Neural progenitor cell (in vitro differentiated cells): ENCODE data around the gene WDR76. TPM values are rescaled to one million over a fixed set of nuclear protein-coding genes. Genes with fewer than 3 reads are reported as not detected.

Source experiments
- DNase-seq: peaks from one replicate; pipeline ENCODE4 v3.0.0-alpha.2; 2016; ENCODE audit warnings: low spot score
- H2AFZ ChIP-seq: fragments of 200-600 bp; sonication (generic); replicated peaks from 2 replicates; pipeline ENCODE4 v1.6.1; 2016; ENCODE audit warnings: antibody characterized with exemption
- H3F3A ChIP-seq: fragments of 200-600 bp; sonication (generic); 2 replicates; pipeline ENCODE4 v1.6.1; 2016; ENCODE audit warnings: antibody characterized with exemption, low read depth
- H3K27ac ChIP-seq: fragments of 200-600 bp; sonication (generic); 2 replicates; pipeline ENCODE4 v1.5.1; 2016; ENCODE audit warnings: mild to moderate bottlenecking
- H3K27me3 ChIP-seq: fragments of 200-600 bp; sonication (generic); 2 replicates; pipeline ENCODE4 v1.6.1; 2016; ENCODE audit warnings: mild to moderate bottlenecking, moderate library complexity
- H3K36me3 ChIP-seq: fragments of 200-600 bp; sonication (generic); 2 replicates; pipeline ENCODE4 v1.5.1; 2016
- H3K4me1 ChIP-seq: fragments of 200-600 bp; sonication (generic); 2 replicates; pipeline ENCODE4 v1.6.1; 2016; ENCODE audit warnings: mixed run types
- H3K4me2 ChIP-seq: fragments of 200-600 bp; sonication (generic); 2 replicates; pipeline ENCODE4 v1.6.1; 2016
- H3K4me3 ChIP-seq: fragments of 200-600 bp; sonication (generic); 2 replicates; pipeline ENCODE4 v1.5.1; 2016
- H3K79me2 ChIP-seq: fragments of 200-600 bp; sonication (generic); 2 replicates; pipeline ENCODE4 v1.6.1; 2016; ENCODE audit warnings: low read depth
- H3K9ac ChIP-seq: fragments of 200-600 bp; sonication (generic); 2 replicates; pipeline ENCODE4 v1.6.1; 2016
- H3K9me3 ChIP-seq: fragments of 200-600 bp; sonication (generic); 2 replicates; pipeline ENCODE4 v1.5.1; 2016; ENCODE audit warnings: low read depth
- H4K20me1 ChIP-seq: fragments of 200-600 bp; sonication (generic); 2 replicates; pipeline ENCODE4 v1.6.1; 2016; ENCODE audit warnings: low read depth
- H3K27ac Mint-ChIP-seq: 3 replicates; pipeline ENCODE4 v1.8.0; 2021; ENCODE audit warnings: mixed read lengths
- H3K27me3 Mint-ChIP-seq: 2 replicates; pipeline ENCODE4 v1.8.0; 2022; ENCODE audit warnings: low read depth, mild to moderate bottlenecking, inconsistent platforms, moderate library complexity, mixed read lengths; ENCODE audit not compliant: insufficient read depth
- H3K36me3 Mint-ChIP-seq: 3 replicates; pipeline ENCODE4 v1.8.0; 2021; ENCODE audit warnings: mixed read lengths
- H3K4me1 Mint-ChIP-seq: 3 replicates; pipeline ENCODE4 v1.8.0; 2021; ENCODE audit warnings: mixed read lengths
- H3K4me3 Mint-ChIP-seq: 3 replicates; pipeline ENCODE4 v1.8.0; 2021; ENCODE audit warnings: mild to moderate bottlenecking, moderate library complexity, mixed read lengths
- H3K9me3 Mint-ChIP-seq: 3 replicates; pipeline ENCODE4 v1.8.0; 2020; ENCODE audit warnings: mixed read lengths
- CTCF ChIP-seq: fragments of 200-600 bp; sonication (generic); IDR thresholded peaks from 2 replicates; pipeline ENCODE4 v1.5.1; 2017; ENCODE audit warnings: antibody characterized with exemption, mild to moderate bottlenecking
- EZH2 ChIP-seq: fragments of 200-600 bp; sonication (generic); IDR thresholded peaks from 2 replicates; pipeline ENCODE4 v1.6.1; 2017; ENCODE audit warnings: antibody characterized with exemption, mild to moderate bottlenecking, moderate library complexity
- EZH2phosphoT487 ChIP-seq: fragments of 200-600 bp; sonication (generic); IDR thresholded peaks from 2 replicates; pipeline ENCODE4 v1.6.1; 2017; ENCODE audit warnings: antibody characterized with exemption
- total RNA-seq: library from RNA; depleted of rRNA; stranded (reverse); fragments of >200 nt; gene quantifications from 2 replicates; pipeline ENCODE4 v1.2.3, GENCODE V29; 2015; ENCODE audit warnings: low replicate concordance

The WDR76 gene
- total RNA-seq, 1 donor from 2014 or later: 32.6 TPM

GRCh38 chr15:43881944-43882343, 55.1 kb downstream of the WDR76 start:
- Mint-ChIP-seq H3K36me3 (peaks cover 17% of the 10 kb centered on the region), H3K9me3 (no peaks in the 10 kb centered on the region), H3K4me1 (peaks cover 13% of the 10 kb centered on the region), H3K4me3 (no peak overlapping the region), H3K27ac (no peak overlapping the region), H3K27me3 (peaks cover 9% of the 10 kb centered on the region)
- no peaks in the 10 kb centered on the region for H3K9me3 ChIP-seq
- peaks cover 13% of the 10 kb centered on the region for H3K4me1 ChIP-seq
- H3K36me3 ChIP-seq: no peaks in the 10 kb centered on the region
- peak; percentile 43 for DNase-seq
- H3F3A ChIP-seq: peaks cover 14% of the 10 kb centered on the region
- H3K79me2 ChIP-seq: no peaks in the 10 kb centered on the region
- H3K4me3 ChIP-seq: no peak overlapping the region
- H2AFZ ChIP-seq: no peak overlapping the region
- no peaks in the 10 kb centered on the region for H4K20me1 ChIP-seq
- no peak overlapping the region for H3K4me2 ChIP-seq
- H3K9ac ChIP-seq: no peak overlapping the region
- no peak for TF ChIP-seq EZH2
- peak; percentile 73 for TF ChIP-seq CTCF
- no peak overlapping the region for H3K27ac ChIP-seq
- no peaks in the 10 kb centered on the region for H3K27me3 ChIP-seq

GRCh38 chr15:43883571-43883970, 56.8 kb downstream of the WDR76 start:
- Histone ChIP-seq H3K4me2 (no peak overlapping the region), H3K9ac (no peak overlapping the region), H3K79me2 (no peaks in the 10 kb centered on the region), H3K9me3 (no peaks in the 10 kb centered on the region), H4K20me1 (no peaks in the 10 kb centered on the region), H3K4me3 (no peak overlapping the region), H3K36me3 (no peaks in the 10 kb centered on the region), H3K27me3 (no peaks in the 10 kb centered on the region), H3F3A (peaks cover 14% of the 10 kb centered on the region), H2AFZ (no peak overlapping the region), H3K27ac (no peak overlapping the region), H3K4me1 (peaks cover 13% of the 10 kb centered on the region)
- Mint-ChIP-seq H3K36me3 (peaks cover 14% of the 10 kb centered on the region), H3K4me1 (peaks cover 13% of the 10 kb centered on the region), H3K9me3 (no peaks in the 10 kb centered on the region), H3K27me3 (peaks cover 9% of the 10 kb centered on the region), H3K4me3 (no peak overlapping the region), H3K27ac (no peak overlapping the region)
- no peak for DNase-seq
- TF ChIP-seq EZH2 (no peak), EZH2phosphoT487 (no peak), CTCF (no peak)

GRCh38 chr15:43886558-43886957, 59.8 kb downstream of the WDR76 start:
- Mint-ChIP-seq H3K36me3 (peaks cover 13% of the 10 kb centered on the region), H3K27ac (no peak overlapping the region), H3K4me3 (no peak overlapping the region), H3K9me3 (no peaks in the 10 kb centered on the region), H3K4me1 (peaks cover 2% of the 10 kb centered on the region), H3K27me3 (peaks cover 6% of the 10 kb centered on the region)
- H3K79me2 ChIP-seq: no peaks in the 10 kb centered on the region
- peaks cover 4% of the 10 kb centered on the region for H3F3A ChIP-seq
- H2AFZ ChIP-seq: no peak overlapping the region
- TF ChIP-seq CTCF: no peak
- no peak overlapping the region for H3K4me2 ChIP-seq
- H3K4me1 ChIP-seq: no peaks in the 10 kb centered on the region
- no peak overlapping the region for H3K27ac ChIP-seq
- H3K9ac ChIP-seq: no peak overlapping the region
- no peaks in the 10 kb centered on the region for H3K9me3 ChIP-seq
- no peaks in the 10 kb centered on the region for H3K27me3 ChIP-seq
- no peak for DNase-seq
- H3K4me3 ChIP-seq: no peak overlapping the region
- H4K20me1 ChIP-seq: no peaks in the 10 kb centered on the region
- H3K36me3 ChIP-seq: no peaks in the 10 kb centered on the region

- H3K27ac ChIP-seq: no peak overlapping the region
- no peaks in the 10 kb centered on the region for H3K27me3 ChIP-seq
- no peak overlapping the region for H3K9ac ChIP-seq
- H3K4me2 ChIP-seq: no peak overlapping the region
- no peaks in the 10 kb centered on the region for H3K36me3 ChIP-seq
- peaks cover 4% of the 10 kb centered on the region for H3K27me3 Mint-ChIP-seq
- DNase-seq: no peak
- no peaks in the 10 kb centered on the region for H4K20me1 ChIP-seq
- no peaks in the 10 kb centered on the region for H3K4me1 Mint-ChIP-seq
- TF ChIP-seq EZH2phosphoT487: no peak
- H2AFZ ChIP-seq: no peak overlapping the region
- no peak overlapping the region for H3K27ac Mint-ChIP-seq
- H3K4me1 ChIP-seq: no peaks in the 10 kb centered on the region
- H3K9me3 ChIP-seq: no peaks in the 10 kb centered on the region
- H3K36me3 Mint-ChIP-seq: peaks cover 11% of the 10 kb centered on the region
- H3K9me3 Mint-ChIP-seq: no peaks in the 10 kb centered on the region
- H3K4me3 Mint-ChIP-seq: no peak overlapping the region
- no peak overlapping the region for H3K4me3 ChIP-seq
- H3K79me2 ChIP-seq: no peaks in the 10 kb centered on the region
- H3F3A ChIP-seq: no peaks in the 10 kb centered on the region
Measured at GRCh38 chr15:43887901-43888300, 61.1 kb downstream of the WDR76 start.
